ENCODE data around the gene EVX2. TPM values are rescaled to one million over a fixed set of nuclear protein-coding genes. Genes with fewer than 3 reads are reported as not detected.

EVX2 gene
- total RNA-seq, 2 donors from 2014 or later: not detected

- TF ChIP-seq, protein P1, sequence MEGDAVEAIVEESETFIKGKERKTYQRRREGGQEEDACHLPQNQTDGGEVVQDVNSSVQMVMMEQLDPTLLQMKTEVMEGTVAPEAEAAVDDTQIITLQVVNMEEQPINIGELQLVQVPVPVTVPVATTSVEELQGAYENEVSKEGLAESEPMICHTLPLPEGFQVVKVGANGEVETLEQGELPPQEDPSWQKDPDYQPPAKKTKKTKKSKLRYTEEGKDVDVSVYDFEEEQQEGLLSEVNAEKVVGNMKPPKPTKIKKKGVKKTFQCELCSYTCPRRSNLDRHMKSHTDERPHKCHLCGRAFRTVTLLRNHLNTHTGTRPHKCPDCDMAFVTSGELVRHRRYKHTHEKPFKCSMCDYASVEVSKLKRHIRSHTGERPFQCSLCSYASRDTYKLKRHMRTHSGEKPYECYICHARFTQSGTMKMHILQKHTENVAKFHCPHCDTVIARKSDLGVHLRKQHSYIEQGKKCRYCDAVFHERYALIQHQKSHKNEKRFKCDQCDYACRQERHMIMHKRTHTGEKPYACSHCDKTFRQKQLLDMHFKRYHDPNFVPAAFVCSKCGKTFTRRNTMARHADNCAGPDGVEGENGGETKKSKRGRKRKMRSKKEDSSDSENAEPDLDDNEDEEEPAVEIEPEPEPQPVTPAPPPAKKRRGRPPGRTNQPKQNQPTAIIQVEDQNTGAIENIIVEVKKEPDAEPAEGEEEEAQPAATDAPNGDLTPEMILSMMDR (IDR thresholded peaks at IDR 0.05): no peak
- H3K4me3 ChIP-seq: peak overlapping the region; percentile 24
- H3K27me3 ChIP-seq (replicated peaks; ENCODE audit: insufficient read depth): peaks cover 81% of the 10 kb centered on the region
- no peaks in the 10 kb centered on the region for H3K36me3 ChIP-seq
- DNase-seq (ENCODE audit: low spot score) (no peak), ATAC-seq (ENCODE audit: insufficient number of reproducible peaks, low FRiP score, low read depth) (no peak)
- H3K27ac ChIP-seq: no peak overlapping the region
- H3K9me3 ChIP-seq: no peaks in the 10 kb centered on the region
- H3K4me1 ChIP-seq (ENCODE audit: control insufficient read depth in 1 of 2, low read depth in 2 of 2): peaks cover 0 to 19% of the 10 kb centered on the region in 2 donors
Observed at GRCh38 chr2:176079285-176079830, 4.4 kb downstream of the EVX2 start.

DNA sequence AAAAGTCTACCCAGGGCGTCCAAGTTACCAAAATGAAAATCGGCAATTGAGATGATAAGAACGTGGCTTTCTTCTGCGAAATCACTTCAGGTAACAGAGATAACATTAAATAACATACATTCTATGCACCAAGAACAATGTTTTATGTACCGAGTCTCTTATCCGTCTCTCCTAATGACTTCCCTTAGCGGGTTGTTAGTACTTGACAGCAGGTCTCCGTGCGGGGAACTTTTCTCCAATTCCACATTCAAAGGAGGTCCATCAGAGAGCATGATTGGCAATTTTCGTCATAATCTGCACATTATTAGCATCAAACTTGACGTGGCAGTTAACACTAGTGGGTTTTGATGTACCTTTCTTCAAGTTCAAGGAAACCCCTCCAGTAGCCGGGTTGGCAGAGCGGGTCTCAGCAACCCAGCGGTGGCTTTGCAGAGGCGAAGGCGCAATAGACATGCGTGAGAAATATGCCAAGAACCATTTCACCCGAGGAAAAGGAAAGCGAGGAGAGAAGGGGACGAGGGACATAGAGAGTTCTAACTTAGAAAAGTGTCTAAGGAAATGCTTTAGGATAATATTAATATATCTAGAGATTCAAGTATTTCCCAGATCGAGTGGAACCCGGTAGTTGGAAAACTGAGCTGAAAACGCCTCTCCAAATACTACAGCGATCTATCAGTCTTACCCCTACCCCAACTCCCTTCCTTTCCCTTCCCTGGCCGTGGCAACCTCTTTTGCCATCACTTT is 5.0 kb downstream of the EVX2 start:
- no peak overlapping the region for H3K27ac ChIP-seq
- ATAC-seq (ENCODE audit: insufficient number of reproducible peaks, low FRiP score, low read depth): no peak

DNA sequence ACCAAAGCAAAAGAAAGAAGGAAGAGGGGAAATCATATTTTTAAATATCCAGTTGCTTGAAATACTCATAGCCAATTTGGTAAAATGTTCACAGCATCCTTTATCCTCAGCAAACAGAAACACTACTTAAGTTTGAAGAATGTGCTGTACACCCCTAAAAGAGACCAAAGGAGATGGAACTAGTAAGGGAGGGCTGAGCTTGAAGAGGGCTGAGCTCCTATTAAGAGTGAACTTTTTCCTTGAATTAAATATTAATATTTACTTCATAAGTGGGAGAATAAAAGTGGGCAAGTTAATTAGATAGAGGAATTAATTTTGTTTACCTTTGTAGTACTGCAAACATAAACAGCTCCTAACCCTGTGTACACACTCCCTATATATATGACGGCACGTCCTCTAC is 7.0 kb downstream of the EVX2 start:
- no peak for DNase-seq (ENCODE audit: low spot score)
- Histone ChIP-seq H3K27ac (no peak overlapping the region), H3K4me1 (ENCODE audit: control insufficient read depth in 1 of 2, low read depth in 2 of 2) (peaks cover 0 to 19% of the 10 kb centered on the region in 2 donors), H3K36me3 (no peaks in the 10 kb centered on the region), H3K27me3 (replicated peaks; ENCODE audit: insufficient read depth) (peaks cover 75% of the 10 kb centered on the region), H3K4me3 (no peak overlapping the region), H3K9me3 (no peaks in the 10 kb centered on the region)
- no peak for ATAC-seq (ENCODE audit: insufficient number of reproducible peaks, low FRiP score, low read depth)
- TF ChIP-seq, protein P1 (IDR thresholded peaks at IDR 0.05): no peak

More for the DNA sequence above, 5.0 kb downstream of the EVX2 start:
- Histone ChIP-seq H3K4me3 (no peak overlapping the region), H3K27me3 (replicated peaks; ENCODE audit: insufficient read depth) (peaks cover 77% of the 10 kb centered on the region), H3K36me3 (no peaks in the 10 kb centered on the region), H3K9me3 (no peaks in the 10 kb centered on the region), H3K4me1 (ENCODE audit: control insufficient read depth in 1 of 2, low read depth in 2 of 2) (peaks cover 0 to 19% of the 10 kb centered on the region in 2 donors)
- DNase-seq (ENCODE audit: low spot score): no peak
- TF ChIP-seq, protein P1 (IDR thresholded peaks at IDR 0.05): no peak

DNA sequence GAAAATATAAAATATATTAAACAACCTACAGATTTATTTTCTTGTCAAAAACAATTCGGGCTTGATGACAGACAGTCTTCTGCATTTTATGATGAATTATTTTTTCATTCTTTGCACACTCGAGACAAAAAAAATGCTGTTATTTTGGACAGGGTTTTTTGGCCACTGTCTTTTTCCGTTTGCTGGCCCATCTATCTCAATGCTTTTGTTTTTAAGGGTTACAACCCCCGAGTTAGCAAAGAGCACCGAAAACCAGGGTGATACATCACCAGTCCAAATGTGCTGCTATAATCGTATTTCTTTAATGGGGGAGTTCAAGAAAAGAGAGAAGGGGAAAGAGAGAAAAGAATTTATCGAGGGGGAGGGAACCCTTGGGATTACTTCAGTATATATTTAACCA is 7.7 kb downstream of the EVX2 start:
- no peaks in the 10 kb centered on the region for H3K9me3 ChIP-seq
- no peak overlapping the region for H3K4me3 ChIP-seq
- H3K4me1 ChIP-seq (ENCODE audit: control insufficient read depth in 1 of 2, low read depth in 2 of 2): peaks cover 0 to 19% of the 10 kb centered on the region in 2 donors
- TF ChIP-seq, protein P1 (IDR thresholded peaks at IDR 0.05): no peak
- no peak for DNase-seq (ENCODE audit: low spot score)
- no peak for ATAC-seq (ENCODE audit: insufficient number of reproducible peaks, low FRiP score, low read depth)
- no peaks in the 10 kb centered on the region for H3K36me3 ChIP-seq
- H3K27me3 ChIP-seq (replicated peaks; ENCODE audit: insufficient read depth): peaks cover 69% of the 10 kb centered on the region
- H3K27ac ChIP-seq: no peak overlapping the region

DNA sequence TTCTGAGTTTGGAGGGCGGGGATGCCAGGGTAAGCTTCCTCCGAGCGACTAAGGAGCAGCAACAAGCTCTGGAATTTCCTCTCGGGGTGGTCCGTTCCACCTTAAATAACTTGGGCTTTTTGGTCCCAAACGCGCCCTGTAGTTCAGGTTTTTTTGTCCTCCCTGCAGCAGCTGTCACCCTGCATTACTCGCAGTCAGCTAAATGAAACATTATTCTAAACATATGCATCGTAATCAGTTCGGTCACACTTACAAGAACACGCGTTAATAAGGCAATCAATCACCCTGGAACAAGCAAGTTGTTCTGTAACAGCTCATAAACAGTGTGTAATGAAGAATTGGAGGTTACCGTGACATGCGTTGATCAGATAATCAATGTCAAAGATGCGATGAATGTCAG is 8.3 kb downstream of the EVX2 start:
- DNase-seq (ENCODE audit: low spot score) (no peak), ATAC-seq (ENCODE audit: insufficient number of reproducible peaks, low FRiP score, low read depth) (no peak)
- no peak overlapping the region for H3K4me3 ChIP-seq
- no peak overlapping the region for H3K27ac ChIP-seq
- H3K4me1 ChIP-seq (ENCODE audit: control insufficient read depth in 1 of 2, low read depth in 2 of 2): peaks cover 0 to 15% of the 10 kb centered on the region in 2 donors
- H3K36me3 ChIP-seq: no peaks in the 10 kb centered on the region
- TF ChIP-seq, protein P1 (IDR thresholded peaks at IDR 0.05): no peak
- peaks cover 69% of the 10 kb centered on the region for H3K27me3 ChIP-seq (replicated peaks; ENCODE audit: insufficient read depth)
- H3K9me3 ChIP-seq: no peaks in the 10 kb centered on the region
